K562 (cell line): ENCODE measurements around the gene DYNC1H1. TPM values are rescaled to one million over a fixed set of nuclear protein-coding genes. Genes with fewer than 3 reads are reported as not detected.

Source experiments
- ATAC-seq: fragments of 200-7000 bp; cut with Tn5 transposase; 3 replicates; pipeline ENCODE4 v1.9.1; 2020; ENCODE audit warnings: moderate library complexity
- BruUV-seq: library from RNA; stranded (reverse); fragments of 400-500 nt; replicated peaks from 2 replicates; lab custom pipeline; 2021; lab: Mats Ljungman, UMichigan
- CTCF ChIA-PET: fragments of 300-600 bp; formaldehyde crosslinking; extraction: SDS; loops from one replicate; lab custom pipeline; 2021; ENCODE audit warnings: low intra/inter-chr PET ratio; lab: Yijun Ruan, JAX
- POLR2A ChIA-PET: fragments of 300-600, 350-650 bp; sonication (Branson Sonifier 250); formaldehyde crosslinking; extraction: SDS; loops from one replicate; lab custom pipeline; 2021; ENCODE audit warnings: antibody characterized with exemption, inconsistent platforms; lab: Yijun Ruan, JAX
- DNase-seq, 4 experiments: peaks; one replicate each; pipeline versions ENCODE4 v3.0.0 to v3.0.0-alpha.2; 2011 to 2018; ENCODE audit warnings: low spot score in 3 of 4, mixed read lengths in 3 of 4; ENCODE audit errors: extremely low read depth in 1 of 4
- FAIRE-seq: peaks from 2 replicates; lab custom pipeline; 2011; peaks lifted over from hg19 to GRCh38; lab: Jason Lieb, UNC
- H2AFZ ChIP-seq: 2 replicates; pipeline ENCODE4 v1.6.0; 2011; ENCODE audit warnings: low read depth, low read length, control low read depth, inconsistent platforms
- H3K27ac ChIP-seq: fragments of 200-600 bp; 3 replicates; pipeline ENCODE4 v1.8.0; 2011; ENCODE audit warnings: low read depth, mild to moderate bottlenecking, control low read depth, inconsistent platforms, low read length, moderate library complexity, mixed read lengths; ENCODE audit errors: extremely low read depth
- H3K27me3 ChIP-seq, 2 experiments: fragments of 300-600 bp in 1 of 2; 2 replicates in 1 of 2; 3 replicates in 1 of 2; pipeline versions ENCODE4 v1.6.0 to v1.8.0; 2011; ENCODE audit warnings: inconsistent platforms in 2 of 2, low read length in 2 of 2, mild to moderate bottlenecking in 1 of 2, mixed read lengths in 1 of 2, moderate library complexity in 1 of 2; ENCODE audit not compliant: control insufficient read depth in 2 of 2, insufficient read depth in 2 of 2
- H3K36me3 ChIP-seq: fragments of 300-600 bp; 3 replicates; pipeline ENCODE4 v1.8.0; 2011; ENCODE audit warnings: mild to moderate bottlenecking, low read length, inconsistent platforms; ENCODE audit not compliant: control insufficient read depth, insufficient read depth
- H3K4me1 ChIP-seq, 2 experiments: fragments of 200-600 bp in 1 of 2; replicated peaks in 1 of 2; 2 replicates in 1 of 2; 3 replicates in 1 of 2; pipeline versions ENCODE4 v1.5.1 to v1.8.0; 2011; ENCODE audit warnings: inconsistent platforms in 2 of 2, low read length in 2 of 2, mild to moderate bottlenecking in 1 of 2, mixed read lengths in 1 of 2, moderate library complexity in 1 of 2; ENCODE audit not compliant: control insufficient read depth in 2 of 2, insufficient read depth in 2 of 2
- H3K4me2 ChIP-seq: 2 replicates; pipeline ENCODE4 v1.6.1; 2011; ENCODE audit warnings: low read length, control low read depth, inconsistent platforms, mixed read lengths; ENCODE audit not compliant: insufficient read depth
- H3K4me3 ChIP-seq: fragments of 200-600 bp; sonication (generic), shearing (Covaris generic); 2 replicates; pipeline ENCODE4 v1.5.1; 2016; ENCODE audit warnings: control low read depth, inconsistent platforms
- H3K79me2 ChIP-seq: fragments of 200-600 bp; 3 replicates; pipeline ENCODE4 v1.8.0; 2011; ENCODE audit warnings: low read length, inconsistent platforms; ENCODE audit not compliant: control insufficient read depth, insufficient read depth
- H3K9ac ChIP-seq, 2 experiments: 2 replicates each; pipeline versions ENCODE4 v1.6.0 to v1.6.1; 2011; ENCODE audit warnings: low read depth in 2 of 2, low read length in 2 of 2, control low read depth in 1 of 2, inconsistent platforms in 1 of 2, mild to moderate bottlenecking in 1 of 2, mixed read lengths in 1 of 2; ENCODE audit not compliant: insufficient read depth in 1 of 2
- H3K9me1 ChIP-seq: one replicate; pipeline ENCODE4 v1.6.0; 2011; ENCODE audit warnings: inconsistent platforms, mild to moderate bottlenecking, low read length, moderate library complexity; ENCODE audit not compliant: control insufficient read depth, insufficient read depth
- H3K9me3 ChIP-seq: replicated peaks from 2 replicates; pipeline ENCODE4 v1.5.1; 2011; ENCODE audit warnings: low read depth, low read length, inconsistent platforms; ENCODE audit not compliant: control insufficient read depth, insufficient read depth
- H4K20me1 ChIP-seq: replicated peaks from 2 replicates; pipeline ENCODE4 v1.6.1; 2011; ENCODE audit warnings: low read length, inconsistent platforms, mixed read lengths; ENCODE audit not compliant: control insufficient read depth, insufficient read depth
- CREB3 ChIP-seq: fragments of 450-650 bp; conservative IDR thresholded peaks from 2 replicates; pipeline ENCODE4 v1.6.1; 2016; ENCODE audit warnings: missing genetic modification characterization, low read depth, mild to moderate bottlenecking, missing compliant biosample characterization, moderate library complexity
- ZBTB33 ChIP-seq: sonication (generic); formaldehyde crosslinking; IDR thresholded peaks from 2 replicates; pipeline ENCODE4 v1.8.1; 2023; ENCODE audit warnings: mild to moderate bottlenecking, missing genetic modification reagents
- WGBS: fragments of 100-300 bp; shearing (Covaris generic); methylation state at CpG from one replicate; pipeline ENCODE4 v1.1.6; 2016; ENCODE audit warnings: low coverage, mixed read lengths; ENCODE audit not compliant: insufficient coverage; ENCODE audit errors: missing lambda C conversion rate; 5-methylcytosine and 5-hydroxymethylcytosine counted together
- in situ Hi-C: fragments of 300-500 bp; cut with MboI; formaldehyde crosslinking; loops from 4 replicates; pipeline ENCODE4 v1.15.0; 2018; ENCODE audit warnings: inconsistent platforms, mixed read lengths
- intact Hi-C: fragments of 100-400 bp; cut with micrococcal nuclease; formaldehyde crosslinking; loops from 2 replicates; pipeline ENCODE4 v1.14.2; 2022
- polyA plus RNA-seq, 8 experiments: library from polyadenylated mRNA; depleted of rRNA in 4 of 8; stranded (reverse) in 5 of 8; unstranded in 3 of 8; fragments of >200 nt; fragmentation: Nextera tagmentation in 2 of 8; fragmentation: Illumina TruSeq in 1 of 8; extraction: Ambion mirVana in 2 of 8; extraction: Trizol in 1 of 8; gene quantifications; 2 replicates each; pipeline versions ENCODE4 v1.2.1 to v1.2.3, GENCODE V29; 2011 to 2014; ENCODE audit warnings: inconsistent platforms in 1 of 8, missing spikeins in 1 of 8
- total RNA-seq, 7 experiments: library from RNA; depleted of rRNA in 6 of 7; stranded (reverse); fragments of >200 nt in 6 of 7; fragmentation: Illumina TruSeq in 2 of 7; extraction: Trizol in 2 of 7; gene quantifications; 2 replicates each; pipeline versions ENCODE4 v1.2.1 to v1.2.3, GENCODE V29; 2011 to 2021; ENCODE audit warnings: low replicate concordance in 1 of 7

The DYNC1H1 gene
- total and polyA plus RNA-seq, 9 of the 15 experiments (the other 6 are each of a cell fraction or from before 2014, with no cell fraction given) = 31.9 to 335 (median 115) TPM

- H3K4me2 ChIP-seq = no peak overlapping the region
- no TSS peak for BruUV-seq
- 69% methylated on average over 4 of the region's 11 CpGs for WGBS
- H3K4me3 ChIP-seq = no peak overlapping the region
- POLR2A ChIA-PET = interaction anchor here (0.6 to 1.3 kb wide), 4 partner anchors 11 to 239 kb away, joined by 3 to 7 read pairs (median 3); no protein-coding TSS in a partner anchor
- H4K20me1 ChIP-seq = peaks cover 15% of the 10 kb centered on the region
- CTCF ChIA-PET = no interaction called here
- H3K4me1 ChIP-seq = peaks cover 21 to 44% of the 10 kb centered on the region in 2 experiments; a peak in 4 of 5 replicates
- no peak for TF ChIP-seq CREB3
- TF ChIP-seq ZBTB33 (CRISPR knock-in tag) = peak; percentile 99
- peaks cover 15% of the 10 kb centered on the region for H3K36me3 ChIP-seq
- peaks cover 36% of the 10 kb centered on the region for H3K79me2 ChIP-seq
- in situ Hi-C loops (no loop called here), intact Hi-C loops (loop anchor here (2.0 to 5.0 kb wide), 2 partner anchors 27 to 402 kb away; no protein-coding TSS in a partner anchor)
- peak overlapping the region in 1 of 2 experiments; percentile 45; a peak in 1 of 4 replicates for H3K9ac ChIP-seq
- no peaks in the 10 kb centered on the region for H3K9me3 ChIP-seq
- DNase-seq (no peak), FAIRE-seq (no peak), ATAC-seq (no peak)
- no peaks in the 10 kb centered on the region for H3K9me1 ChIP-seq
- H2AFZ ChIP-seq = no peak overlapping the region
- H3K27ac ChIP-seq = no peak overlapping the region
- H3K27me3 ChIP-seq = no peaks in the 10 kb centered on the region
Observed at GRCh38 chr14:102089621-102090343, 125.4 kb downstream of the DYNC1H1 start.
